GM12891 (cell line): ENCODE measurements around the gene CCL14.

Source experiments
- PAX5 ChIP-seq: IDR thresholded peaks from 2 replicates; pipeline ENCODE4 v1.6.1; 2011; ENCODE audit warnings: low read length, moderate library complexity, mild to moderate bottlenecking; ENCODE audit not compliant: insufficient read depth, severe bottlenecking
- POLR2A ChIP-seq: IDR thresholded peaks from 2 replicates; pipeline ENCODE4 v1.6.1; 2011; ENCODE audit warnings: low read depth, low read length, control low read depth
- POLR2AphosphoS5 ChIP-seq: IDR thresholded peaks from 2 replicates; pipeline ENCODE4 v1.6.1; 2011; ENCODE audit warnings: low read depth, low read length, control low read depth
- POU2F2 ChIP-seq: IDR thresholded peaks from 2 replicates; pipeline ENCODE4 v1.6.1; 2011; ENCODE audit warnings: low read depth, mild to moderate bottlenecking, control low read depth, low read length, moderate library complexity
- TAF1 ChIP-seq: IDR thresholded peaks from 2 replicates; pipeline ENCODE4 v1.6.1; 2011; ENCODE audit warnings: low read depth, low read length, control low read depth

GRCh38 chr17:36016555-36016954, 30.0 kb upstream of the CCL14 start:
- TF ChIP-seq TAF1 (no peak), POLR2A (no peak), POLR2AphosphoS5 (no peak), PAX5 (no peak), POU2F2 (no peak)
